ENCODE measurements around the gene SAT2. TPM values are rescaled to one million over a fixed set of nuclear protein-coding genes. Genes with fewer than 3 reads are reported as not detected.

The SAT2 gene
- 33.7 and 36.8 TPM in 2 replicates for polyA plus RNA-seq (2013)

DNA sequence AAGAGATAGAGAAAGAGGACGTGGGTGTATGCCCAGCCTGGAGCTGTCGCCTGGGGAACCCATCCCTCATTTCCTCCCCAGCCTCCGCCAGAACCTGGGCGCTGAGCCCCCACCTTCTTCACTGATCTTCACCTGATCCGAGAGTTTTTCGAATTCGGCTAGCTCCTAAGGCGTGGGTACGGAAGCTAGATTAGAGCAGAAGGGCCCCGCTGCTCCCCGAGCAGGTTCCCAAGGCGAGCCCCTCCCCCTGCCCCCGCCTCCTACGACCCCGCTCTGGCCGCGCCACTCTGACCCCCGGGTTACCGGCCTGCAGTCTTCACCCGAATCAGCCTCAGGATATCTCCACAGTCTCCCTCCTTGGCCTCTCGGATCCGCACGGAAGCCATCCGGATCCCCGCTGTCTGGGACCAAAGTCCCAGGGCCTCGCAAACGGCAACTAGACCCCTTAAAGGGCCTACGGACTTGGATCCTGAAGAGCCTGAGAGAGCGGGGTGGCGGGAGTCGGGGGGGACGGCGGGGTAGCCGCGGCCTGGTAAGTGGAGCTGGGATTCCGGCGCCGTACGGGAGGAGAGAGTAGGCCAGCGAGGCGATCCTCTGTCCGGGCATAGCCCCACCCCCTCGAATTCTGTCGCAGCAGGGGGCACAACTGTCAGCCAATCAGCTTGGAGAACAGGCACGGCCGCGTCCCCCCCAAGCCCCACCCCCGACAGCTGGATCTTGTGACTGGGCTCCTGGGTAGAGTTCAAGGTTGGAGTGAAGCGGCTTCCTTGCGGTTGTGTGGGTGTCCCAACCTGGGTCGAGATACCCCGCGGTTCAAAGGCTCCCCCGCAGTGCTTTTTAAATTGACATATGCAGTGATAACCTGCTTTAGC is at the start of gene SAT2:
Gene SAT2, minus strand, starts transcription at position 572 of the 872 bp plus-strand sequence. Its CDS starts 186 bp downstream, at position 386.
- peak within 1 kb of the TSS; percentile 85 for H3K14ac ChIP-seq (ENCODE audit: low read length)
- peaks cover 1% of the 10 kb centered on the region for H3K9me3 ChIP-seq (ENCODE audit: insufficient read depth, low read depth, low read length)
- H3K4ac ChIP-seq (ENCODE audit: low read depth, low read length) = peak within 1 kb of the TSS; percentile 37
- peak within 1 kb of the TSS; percentile 85 for H3K9ac ChIP-seq (ENCODE audit: low read length)
- peaks cover 0 to 2% of the 10 kb centered on the region in 2 experiments for H3K36me3 ChIP-seq (ENCODE audit: control insufficient read depth in 1 of 2, insufficient read depth in 2 of 2, low read length in 2 of 2)
- H4K91ac ChIP-seq (ENCODE audit: low read depth, low read length) = peak within 1 kb of the TSS; percentile 81
- peaks cover 5% of the 10 kb centered on the region in 2 experiments for H3K4me1 ChIP-seq (ENCODE audit: control insufficient read depth in 1 of 2, insufficient read depth in 2 of 2, low read length in 2 of 2)
- peak within 1 kb of the TSS; percentile 86 for H4K8ac ChIP-seq (ENCODE audit: low read depth, low read length)
- no peak within 1 kb of the TSS for H2AK5ac ChIP-seq (ENCODE audit: low read length)
- H2BK5ac ChIP-seq (ENCODE audit: low read depth, low read length, poor library complexity) = peak within 1 kb of the TSS; percentile 74
- H3K23ac ChIP-seq (ENCODE audit: low read length) = no peak within 1 kb of the TSS
- peak within 1 kb of the TSS; percentile 82 for H4K12ac ChIP-seq (ENCODE audit: low read depth, low read length)
- H2AFZ ChIP-seq (ENCODE audit: insufficient read depth, low read length, poor library complexity) = peak within 1 kb of the TSS; percentile 97
- peak within 1 kb of the TSS; percentile 75 for H3K4me3 ChIP-seq (ENCODE audit: low read depth, low read length)
- peak within 1 kb of the TSS; percentile 93 for H2BK120ac ChIP-seq (ENCODE audit: insufficient read depth, low read length, poor library complexity)
- peak within 1 kb of the TSS; percentile 16 for H2BK12ac ChIP-seq (ENCODE audit: low read length)
- DNase-seq = peak; percentile 85 to 89
- peaks cover 2% of the 10 kb centered on the region for H3K79me1 ChIP-seq (ENCODE audit: low read length)
- H3K27me3 ChIP-seq (ENCODE audit: insufficient read depth, low read length) = no peaks in the 10 kb centered on the region
- peak within 1 kb of the TSS; percentile 66 for H3K27ac ChIP-seq (ENCODE audit: low read depth, low read length)
- H3K79me2 ChIP-seq (ENCODE audit: control insufficient read depth, insufficient read depth, low read length, poor library complexity) = peaks cover 2% of the 10 kb centered on the region
- H3K18ac ChIP-seq (ENCODE audit: low read length) = peak within 1 kb of the TSS; percentile 81
- WGBS (ENCODE audit: extremely low coverage, insufficient coverage, insufficient read length) = no CpG with 5 or more reads among the region's 54 CpGs
- H3K4me2 ChIP-seq (ENCODE audit: low read length) = peak within 1 kb of the TSS; percentile 82

DNA sequence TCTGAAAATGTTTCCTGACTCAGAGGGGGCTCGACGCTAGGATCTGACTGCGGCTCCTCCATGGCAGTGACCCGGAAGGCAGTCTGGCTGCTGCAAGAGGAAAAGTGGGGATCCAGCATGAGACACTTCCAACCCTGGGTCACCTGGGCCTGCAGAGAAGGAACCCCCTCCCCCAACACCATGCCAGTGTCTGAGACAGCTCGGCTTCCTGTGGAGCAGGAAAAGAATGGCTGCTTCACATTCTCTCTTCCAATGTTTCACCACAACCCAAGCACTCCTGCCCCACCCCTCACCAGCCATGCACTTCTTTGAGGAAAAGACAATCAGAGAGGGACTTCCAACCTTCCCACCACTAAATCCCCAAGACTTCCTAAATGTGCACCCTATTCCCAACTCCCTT is 48.9 kb upstream of the SAT2 start:
- H3K4me2 ChIP-seq (ENCODE audit: low read length) = no peak overlapping the region
- no peak overlapping the region for H4K12ac ChIP-seq (ENCODE audit: low read depth, low read length)
- H3K36me3 ChIP-seq (ENCODE audit: control insufficient read depth in 1 of 2, insufficient read depth in 2 of 2, low read length in 2 of 2) = peaks cover 33 to 36% of the 10 kb centered on the region in 2 experiments
- WGBS (ENCODE audit: extremely low coverage, insufficient coverage, insufficient read length) = no CpG with 5 or more reads among the region's 5 CpGs
- H2AK5ac ChIP-seq (ENCODE audit: low read length) = no peak overlapping the region
- no peak overlapping the region for H3K23ac ChIP-seq (ENCODE audit: low read length)
- H3K9ac ChIP-seq (ENCODE audit: low read length) = no peak overlapping the region
- no peak overlapping the region for H3K14ac ChIP-seq (ENCODE audit: low read length)
- no peaks in the 10 kb centered on the region for H3K27me3 ChIP-seq (ENCODE audit: insufficient read depth, low read length)
- no peak overlapping the region for H4K91ac ChIP-seq (ENCODE audit: low read depth, low read length)
- no peak overlapping the region for H2BK120ac ChIP-seq (ENCODE audit: insufficient read depth, low read length, poor library complexity)
- no peak overlapping the region for H2AFZ ChIP-seq (ENCODE audit: insufficient read depth, low read length, poor library complexity)
- no peak overlapping the region for H4K8ac ChIP-seq (ENCODE audit: low read depth, low read length)
- no peaks in the 10 kb centered on the region for H3K79me2 ChIP-seq (ENCODE audit: control insufficient read depth, insufficient read depth, low read length, poor library complexity)
- DNase-seq = no peak
- H3K4me3 ChIP-seq (ENCODE audit: low read depth, low read length) = no peak overlapping the region
- H3K27ac ChIP-seq (ENCODE audit: low read depth, low read length) = peak overlapping the region; percentile 7
- H3K4ac ChIP-seq (ENCODE audit: low read depth, low read length) = no peak overlapping the region
- no peak overlapping the region for H3K18ac ChIP-seq (ENCODE audit: low read length)
- H2BK12ac ChIP-seq (ENCODE audit: low read length) = no peak overlapping the region
- H3K79me1 ChIP-seq (ENCODE audit: low read length) = no peaks in the 10 kb centered on the region
- H2BK5ac ChIP-seq (ENCODE audit: low read depth, low read length, poor library complexity) = no peak overlapping the region
- H3K9me3 ChIP-seq (ENCODE audit: insufficient read depth, low read depth, low read length) = peaks cover 6% of the 10 kb centered on the region
- H3K4me1 ChIP-seq (ENCODE audit: control insufficient read depth in 1 of 2, insufficient read depth in 2 of 2, low read length in 2 of 2) = peaks cover 8 to 9% of the 10 kb centered on the region in 2 experiments

- Histone ChIP-seq H2BK5ac (ENCODE audit: low read depth, low read length, poor library complexity) (no peak overlapping the region), H3K9ac (ENCODE audit: low read length) (no peak overlapping the region), H4K91ac (ENCODE audit: low read depth, low read length) (no peak overlapping the region), H3K36me3 (ENCODE audit: control insufficient read depth in 1 of 2, insufficient read depth in 2 of 2, low read length in 2 of 2) (peaks cover 46 to 50% of the 10 kb centered on the region in 2 experiments), H3K4me3 (ENCODE audit: low read depth, low read length) (no peak overlapping the region), H4K8ac (ENCODE audit: low read depth, low read length) (no peak overlapping the region), H4K12ac (ENCODE audit: low read depth, low read length) (no peak overlapping the region), H3K79me1 (ENCODE audit: low read length) (no peaks in the 10 kb centered on the region), H2AK5ac (ENCODE audit: low read length) (no peak overlapping the region), H3K4me2 (ENCODE audit: low read length) (no peak overlapping the region), H3K23ac (ENCODE audit: low read length) (no peak overlapping the region), H3K4me1 (ENCODE audit: control insufficient read depth in 1 of 2, insufficient read depth in 2 of 2, low read length in 2 of 2) (peaks cover 8 to 9% of the 10 kb centered on the region in 2 experiments), H3K27ac (ENCODE audit: low read depth, low read length) (no peak overlapping the region), H2BK12ac (ENCODE audit: low read length) (no peak overlapping the region), H2AFZ (ENCODE audit: insufficient read depth, low read length, poor library complexity) (no peak overlapping the region), H3K79me2 (ENCODE audit: control insufficient read depth, insufficient read depth, low read length, poor library complexity) (no peaks in the 10 kb centered on the region), H3K14ac (ENCODE audit: low read length) (no peak overlapping the region), H3K4ac (ENCODE audit: low read depth, low read length) (no peak overlapping the region), H3K9me3 (ENCODE audit: insufficient read depth, low read depth, low read length) (peaks cover 6% of the 10 kb centered on the region), H3K18ac (ENCODE audit: low read length) (no peak overlapping the region), H2BK120ac (ENCODE audit: insufficient read depth, low read length, poor library complexity) (no peak overlapping the region), H3K27me3 (ENCODE audit: insufficient read depth, low read length) (no peaks in the 10 kb centered on the region)
- DNase-seq = no peak
- WGBS (ENCODE audit: extremely low coverage, insufficient coverage, insufficient read length) = no CpG with 5 or more reads among the region's 14 CpGs
Observed at GRCh38 chr17:7674934-7675333, 47.3 kb upstream of the SAT2 start.

DNA sequence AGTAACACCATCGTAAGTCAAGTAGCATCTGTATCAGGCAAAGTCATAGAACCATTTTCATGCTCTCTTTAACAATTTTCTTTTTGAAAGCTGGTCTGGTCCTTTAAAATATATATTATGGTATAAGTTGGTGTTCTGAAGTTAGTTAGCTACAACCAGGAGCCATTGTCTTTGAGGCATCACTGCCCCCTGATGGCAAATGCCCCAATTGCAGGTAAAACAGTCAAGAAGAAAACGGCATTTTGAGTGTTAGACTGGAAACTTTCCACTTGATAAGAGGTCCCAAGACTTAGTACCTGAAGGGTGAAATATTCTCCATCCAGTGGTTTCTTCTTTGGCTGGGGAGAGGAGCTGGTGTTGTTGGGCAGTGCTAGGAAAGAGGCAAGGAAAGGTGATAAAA is 45.6 kb upstream of the SAT2 start:
- Histone ChIP-seq H3K4ac (ENCODE audit: low read depth, low read length) (no peak overlapping the region), H3K23ac (ENCODE audit: low read length) (no peak overlapping the region), H2BK5ac (ENCODE audit: low read depth, low read length, poor library complexity) (no peak overlapping the region), H3K4me2 (ENCODE audit: low read length) (no peak overlapping the region), H3K9me3 (ENCODE audit: insufficient read depth, low read depth, low read length) (peaks cover 6% of the 10 kb centered on the region), H3K36me3 (ENCODE audit: control insufficient read depth in 1 of 2, insufficient read depth in 2 of 2, low read length in 2 of 2) (peaks cover 59 to 65% of the 10 kb centered on the region in 2 experiments), H3K27me3 (ENCODE audit: insufficient read depth, low read length) (no peaks in the 10 kb centered on the region), H4K12ac (ENCODE audit: low read depth, low read length) (no peak overlapping the region), H3K4me1 (ENCODE audit: control insufficient read depth in 1 of 2, insufficient read depth in 2 of 2, low read length in 2 of 2) (peaks cover 8 to 9% of the 10 kb centered on the region in 2 experiments), H4K8ac (ENCODE audit: low read depth, low read length) (no peak overlapping the region), H3K14ac (ENCODE audit: low read length) (no peak overlapping the region), H3K79me2 (ENCODE audit: control insufficient read depth, insufficient read depth, low read length, poor library complexity) (no peaks in the 10 kb centered on the region), H3K27ac (ENCODE audit: low read depth, low read length) (no peak overlapping the region), H4K91ac (ENCODE audit: low read depth, low read length) (no peak overlapping the region), H3K4me3 (ENCODE audit: low read depth, low read length) (no peak overlapping the region), H3K18ac (ENCODE audit: low read length) (no peak overlapping the region), H2AFZ (ENCODE audit: insufficient read depth, low read length, poor library complexity) (no peak overlapping the region), H3K9ac (ENCODE audit: low read length) (no peak overlapping the region), H2AK5ac (ENCODE audit: low read length) (no peak overlapping the region), H3K79me1 (ENCODE audit: low read length) (no peaks in the 10 kb centered on the region), H2BK120ac (ENCODE audit: insufficient read depth, low read length, poor library complexity) (no peak overlapping the region), H2BK12ac (ENCODE audit: low read length) (no peak overlapping the region)
- peak in 1 of 2 donors; percentile 21 for DNase-seq
- WGBS (ENCODE audit: extremely low coverage, insufficient coverage, insufficient read length) = no CpG with 5 or more reads among the region's 2 CpGs

Data from trophoblast cell (in vitro differentiated cells and primary cell).